ENCODE data around the gene LGR6.

- TF ChIP-seq CTCF (IDR thresholded peaks at IDR 0.05; ENCODE audit: low read length) (no peak), EZH2phosphoT487 (IDR thresholded peaks at IDR 0.05; ENCODE audit: low read length) (no peak)
Measured at GRCh38 chr1:202361224-202361623, 167.6 kb downstream of the LGR6 start.

Measured in MM.1S (cell line).